ENCODE measurements around the gene GTF2A1L.

GTF2A1L gene

DNA sequence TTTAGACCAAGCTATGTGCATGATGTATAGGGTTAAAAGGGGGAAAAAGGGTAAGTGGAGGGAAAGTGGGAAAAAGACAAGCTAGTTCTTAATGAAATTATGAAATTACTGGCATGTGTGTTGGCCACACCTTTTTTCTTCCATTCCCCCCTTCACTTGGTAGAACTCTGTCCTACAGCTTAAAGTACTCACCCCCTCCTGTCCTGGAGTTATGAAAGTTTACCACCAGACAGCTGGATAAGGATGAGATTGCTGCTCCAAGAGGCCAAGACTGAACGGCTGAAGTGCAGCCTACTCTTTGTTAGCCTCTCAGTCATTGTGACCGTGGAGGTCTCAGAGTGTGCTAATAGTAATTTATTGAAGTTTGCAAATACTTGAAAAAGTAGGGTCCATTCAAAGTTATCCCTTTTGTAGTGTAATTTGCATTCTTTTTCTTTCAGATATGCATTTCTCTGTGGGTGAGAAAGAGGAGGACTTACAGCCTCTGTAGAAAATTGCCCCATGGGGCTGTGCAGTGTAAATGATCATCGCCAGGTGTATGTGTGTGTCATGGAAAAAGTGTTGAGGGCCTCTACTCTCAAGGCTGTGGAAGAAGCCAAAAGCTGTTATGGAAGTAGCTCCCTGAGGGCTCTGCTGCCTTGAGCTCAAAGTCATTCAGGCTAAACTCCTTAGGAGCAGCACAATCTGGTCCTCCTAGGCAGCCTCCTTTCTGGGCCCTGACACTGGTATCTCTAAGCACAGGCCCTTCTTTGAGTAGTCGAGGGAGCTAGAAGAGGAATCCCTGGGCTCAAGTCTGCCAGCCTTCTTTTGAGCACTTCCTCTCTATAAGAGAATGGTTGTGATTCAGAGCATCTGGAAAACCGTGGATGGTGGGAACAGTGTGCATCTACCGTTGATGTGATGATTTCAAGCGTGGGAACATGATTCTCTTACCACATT is 91.7 kb downstream of the GTF2A1L start:
- DNase-seq: no peak

DNA sequence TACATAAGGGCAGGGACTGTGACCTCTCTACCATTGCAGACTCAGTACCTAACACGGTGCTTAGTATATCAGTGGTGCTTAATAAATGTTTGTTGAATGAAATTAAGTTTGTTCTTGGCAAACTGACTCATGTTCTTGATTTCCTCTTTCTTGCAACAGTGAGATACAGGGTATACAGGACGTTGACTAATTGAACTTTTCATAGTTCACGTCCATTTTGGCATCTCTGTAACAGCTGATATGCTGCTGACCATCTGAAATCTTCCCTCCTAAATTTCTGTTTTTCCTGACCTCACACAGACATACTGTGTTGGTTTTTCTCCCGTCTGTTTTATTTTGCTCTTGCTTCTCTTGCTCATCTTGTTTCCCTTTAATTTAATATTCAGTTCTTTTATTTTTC is 93.7 kb downstream of the GTF2A1L start:
- DNase-seq: no peak

DNA sequence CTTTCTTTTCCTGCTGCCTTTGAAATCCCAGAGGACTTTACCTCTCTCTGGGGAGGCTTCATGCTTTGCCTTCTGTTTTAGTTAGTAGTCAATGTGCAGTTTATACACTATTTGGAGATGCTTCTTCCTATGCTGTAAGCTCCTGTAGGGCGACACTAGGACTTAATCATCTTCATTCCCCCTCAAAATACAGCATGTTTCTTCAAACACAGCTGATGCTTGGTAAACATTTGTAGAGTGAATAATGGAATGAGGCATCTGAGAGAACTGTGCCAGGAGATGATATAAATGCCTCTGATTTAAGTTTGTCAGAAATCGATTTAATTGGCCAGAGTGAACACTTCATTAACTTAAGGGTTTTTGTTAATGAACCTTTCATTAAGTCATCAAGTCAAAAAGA is 94.5 kb downstream of the GTF2A1L start:
- DNase-seq: no peak

DNA sequence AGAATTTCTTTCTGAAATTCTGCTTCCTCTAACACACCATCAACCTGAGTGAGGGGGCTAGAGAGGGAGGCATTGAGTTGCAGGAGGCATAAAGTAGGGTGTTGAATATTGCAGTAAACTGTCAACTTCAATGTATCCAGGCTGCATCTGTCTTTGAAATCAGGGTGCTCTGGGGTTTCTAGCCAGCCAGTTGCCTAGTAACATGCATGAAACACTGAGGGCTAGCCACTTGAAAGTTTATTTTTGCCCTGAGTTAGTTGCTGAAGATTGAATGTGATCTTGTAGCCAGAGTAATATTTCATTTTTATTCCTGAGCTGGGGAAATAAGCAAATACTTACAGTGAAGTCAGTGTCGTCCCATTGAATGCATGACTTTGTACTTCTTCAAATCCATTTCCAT is 96.0 kb downstream of the GTF2A1L start:
- no peak for DNase-seq

- DNase-seq: no peak
Measured at GRCh38 chr2:48714245-48714644, 96.6 kb downstream of the GTF2A1L start.

GRCh38 chr2:48715042-48715899 is 97.6 kb downstream of the GTF2A1L start:
- no peak for DNase-seq

DNA sequence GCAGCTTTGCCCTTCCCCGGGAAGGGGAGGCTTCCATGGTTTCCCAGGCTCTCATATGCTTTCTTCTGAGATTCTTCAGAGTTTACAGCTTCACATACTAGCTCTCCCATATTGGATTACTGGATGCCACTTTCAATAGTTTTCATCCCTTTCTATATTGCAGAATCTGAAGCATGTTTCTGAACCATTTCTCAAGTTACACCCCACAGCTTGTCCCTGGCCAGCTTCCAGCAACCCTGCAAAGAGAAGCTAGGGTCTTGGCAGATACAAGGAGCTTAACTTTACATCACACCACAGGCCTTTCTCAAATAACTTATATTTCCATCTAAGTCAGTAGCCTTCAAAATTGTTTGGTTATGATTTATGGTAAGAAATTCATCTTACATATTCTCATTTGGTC is 98.3 kb downstream of the GTF2A1L start:
- DNase-seq: no peak

DNA sequence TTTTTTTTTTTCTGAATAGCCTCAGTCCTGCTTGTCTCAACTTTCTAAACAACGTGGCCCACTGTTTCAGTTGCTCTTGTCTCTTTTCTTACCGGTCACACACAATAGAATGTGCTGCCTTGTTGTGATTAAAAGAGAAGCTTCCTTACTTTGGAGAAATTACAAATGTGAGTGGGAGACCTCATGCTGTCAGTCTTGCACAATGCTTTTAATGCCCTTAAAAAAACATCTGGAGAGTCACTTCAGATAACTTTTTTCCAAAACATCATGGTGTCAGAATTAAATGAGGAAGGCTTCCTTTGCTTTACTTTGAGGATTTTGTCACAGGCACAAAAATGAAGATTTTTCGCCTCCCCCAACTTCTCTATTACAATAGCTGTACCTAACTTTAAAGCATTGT is 100.2 kb downstream of the GTF2A1L start:
- no peak for DNase-seq

GRCh38 chr2:48719480-48720177 is 102.0 kb downstream of the GTF2A1L start:
- DNase-seq: no peak

GRCh38 chr2:48721158-48721557 is 103.5 kb downstream of the GTF2A1L start:
- DNase-seq: no peak

DNA sequence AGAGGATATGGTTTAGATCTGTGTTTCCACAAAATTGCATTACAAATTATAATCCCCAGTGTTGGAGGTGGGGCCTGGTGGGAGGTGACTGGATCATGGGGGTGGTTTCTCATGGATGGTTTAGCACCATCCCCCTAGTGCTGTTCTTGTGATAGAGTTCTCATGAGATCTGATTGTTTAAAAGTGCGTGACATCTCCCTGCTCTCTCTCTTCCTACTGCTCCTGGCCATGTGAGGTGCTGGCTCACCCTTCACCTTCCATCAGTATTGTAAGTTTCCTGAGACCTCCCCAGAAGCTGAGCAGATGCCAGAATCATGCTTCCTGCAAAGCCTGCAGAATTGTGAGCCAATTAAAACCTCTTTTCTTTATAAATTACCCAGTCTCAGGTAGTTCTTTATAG is 104.7 kb downstream of the GTF2A1L start:
- DNase-seq: no peak

DNA sequence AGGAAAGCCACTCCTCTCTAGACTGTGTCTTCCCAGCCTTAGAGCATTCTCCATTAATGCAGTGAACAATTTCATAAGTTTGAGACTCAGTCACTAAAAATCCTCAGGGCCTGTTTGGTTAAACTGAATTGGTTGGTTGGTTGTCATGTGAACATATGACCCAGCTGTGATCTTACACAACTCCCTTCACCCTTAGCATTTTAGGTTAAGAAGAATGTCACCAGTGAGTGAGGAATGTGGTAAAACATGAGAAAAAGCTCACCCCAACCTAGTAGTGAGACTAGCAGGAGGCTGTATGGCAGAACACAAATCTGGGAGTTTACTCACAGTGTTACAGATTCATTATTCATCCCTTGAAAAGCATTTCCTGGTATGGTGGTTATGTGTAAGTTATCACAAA is 105.5 kb downstream of the GTF2A1L start:
- DNase-seq: no peak

DNA sequence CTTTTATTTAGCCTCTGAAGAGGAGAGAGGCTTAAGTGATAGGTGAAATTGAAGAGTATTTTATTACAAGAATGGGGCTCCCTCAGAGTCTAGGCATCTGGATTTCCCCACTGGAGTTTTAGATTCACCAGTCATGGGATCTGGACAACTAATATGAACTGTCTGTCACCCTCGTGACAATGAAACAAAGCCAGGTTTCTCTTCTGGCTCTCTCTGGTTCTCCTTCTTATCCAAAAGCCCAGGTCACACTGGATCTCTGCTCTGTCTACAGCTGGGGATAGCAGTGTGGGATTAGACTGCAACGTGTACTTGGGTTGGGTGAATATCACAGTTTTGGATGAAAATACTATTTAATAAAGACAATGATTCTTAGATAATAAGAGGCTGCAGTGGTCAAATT is 106.6 kb downstream of the GTF2A1L start:
- DNase-seq: no peak

GRCh38 chr2:48725696-48726494 is 108.2 kb downstream of the GTF2A1L start:
- no peak for DNase-seq

GRCh38 chr2:48727560-48727959 is 109.9 kb downstream of the GTF2A1L start:
- no peak for DNase-seq

GRCh38 chr2:48728295-48728694 is 110.6 kb downstream of the GTF2A1L start:
- no peak for DNase-seq

GRCh38 chr2:48728840-48729239 is 111.2 kb downstream of the GTF2A1L start:
- no peak for DNase-seq
